Ovary (tissue), 3 donors: ENCODE data around the gene ANGPTL3.

Experiments
- CTCF ChIP-seq, 3 donors: fragments of 450-650 bp in 2 of 3; fragments of 200-600 bp in 1 of 3; IDR thresholded peaks; one replicate each; pipeline versions ENCODE4 v1.5.1 to v1.8.0; 2016 to 2022; ENCODE audit warnings: antibody characterized with exemption in 3 of 3, mild to moderate bottlenecking in 1 of 3
- EP300 ChIP-seq: sonication (generic); formaldehyde crosslinking; IDR thresholded peaks from one replicate; pipeline ENCODE4 v1.6.1; 2017; ENCODE audit warnings: antibody characterized with exemption
- POLR2A ChIP-seq: fragments of 450-650 bp; IDR thresholded peaks from one replicate; pipeline ENCODE4 v1.6.1; 2017; ENCODE audit warnings: antibody characterized with exemption, mild to moderate bottlenecking, moderate library complexity
- donor health status: DM: no; HTN: no; CAD: no.

GRCh38 chr1:62590970-62591368, 6.4 kb upstream of the ANGPTL3 start:
- TF ChIP-seq CTCF (IDR thresholded peaks at IDR 0.05) (no peak), POLR2A (no peak), EP300 (no peak)
